GM21447 (cell line): ENCODE measurements around the gene SMARCA1.
"Not testable (repeated sequence)": the region's sequence is repeated elsewhere in the genome, so short reads cannot be mapped to it uniquely, and the experiment has no call there.

Source experiments
- ATAC-seq: cut with Tn5 transposase; IDR thresholded peaks from one replicate; pipeline ENCODE4 v1.9.1; 2021; ENCODE audit not compliant: unreplicated experiment

The SMARCA1 gene, protein sequence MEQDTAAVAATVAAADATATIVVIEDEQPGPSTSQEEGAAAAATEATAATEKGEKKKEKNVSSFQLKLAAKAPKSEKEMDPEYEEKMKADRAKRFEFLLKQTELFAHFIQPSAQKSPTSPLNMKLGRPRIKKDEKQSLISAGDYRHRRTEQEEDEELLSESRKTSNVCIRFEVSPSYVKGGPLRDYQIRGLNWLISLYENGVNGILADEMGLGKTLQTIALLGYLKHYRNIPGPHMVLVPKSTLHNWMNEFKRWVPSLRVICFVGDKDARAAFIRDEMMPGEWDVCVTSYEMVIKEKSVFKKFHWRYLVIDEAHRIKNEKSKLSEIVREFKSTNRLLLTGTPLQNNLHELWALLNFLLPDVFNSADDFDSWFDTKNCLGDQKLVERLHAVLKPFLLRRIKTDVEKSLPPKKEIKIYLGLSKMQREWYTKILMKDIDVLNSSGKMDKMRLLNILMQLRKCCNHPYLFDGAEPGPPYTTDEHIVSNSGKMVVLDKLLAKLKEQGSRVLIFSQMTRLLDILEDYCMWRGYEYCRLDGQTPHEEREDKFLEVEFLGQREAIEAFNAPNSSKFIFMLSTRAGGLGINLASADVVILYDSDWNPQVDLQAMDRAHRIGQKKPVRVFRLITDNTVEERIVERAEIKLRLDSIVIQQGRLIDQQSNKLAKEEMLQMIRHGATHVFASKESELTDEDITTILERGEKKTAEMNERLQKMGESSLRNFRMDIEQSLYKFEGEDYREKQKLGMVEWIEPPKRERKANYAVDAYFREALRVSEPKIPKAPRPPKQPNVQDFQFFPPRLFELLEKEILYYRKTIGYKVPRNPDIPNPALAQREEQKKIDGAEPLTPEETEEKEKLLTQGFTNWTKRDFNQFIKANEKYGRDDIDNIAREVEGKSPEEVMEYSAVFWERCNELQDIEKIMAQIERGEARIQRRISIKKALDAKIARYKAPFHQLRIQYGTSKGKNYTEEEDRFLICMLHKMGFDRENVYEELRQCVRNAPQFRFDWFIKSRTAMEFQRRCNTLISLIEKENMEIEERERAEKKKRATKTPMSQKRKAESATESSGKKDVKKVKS

GRCh38 chrX:129523079-129523911, at the start of gene SMARCA1:
TSS of gene SMARCA1 (minus strand) at chrX:129523490. CDS start at chrX:129523370, 120 bp downstream.
- no peak for ATAC-seq

GRCh38 chrX:129572422-129572821, 49.1 kb upstream of the SMARCA1 start:
- ATAC-seq: no peak

- ATAC-seq: no peak
Observed at GRCh38 chrX:129568349-129568748, 45.1 kb upstream of the SMARCA1 start.

GRCh38 chrX:129566073-129566472, 42.8 kb upstream of the SMARCA1 start:
- no peak for ATAC-seq

DNA sequence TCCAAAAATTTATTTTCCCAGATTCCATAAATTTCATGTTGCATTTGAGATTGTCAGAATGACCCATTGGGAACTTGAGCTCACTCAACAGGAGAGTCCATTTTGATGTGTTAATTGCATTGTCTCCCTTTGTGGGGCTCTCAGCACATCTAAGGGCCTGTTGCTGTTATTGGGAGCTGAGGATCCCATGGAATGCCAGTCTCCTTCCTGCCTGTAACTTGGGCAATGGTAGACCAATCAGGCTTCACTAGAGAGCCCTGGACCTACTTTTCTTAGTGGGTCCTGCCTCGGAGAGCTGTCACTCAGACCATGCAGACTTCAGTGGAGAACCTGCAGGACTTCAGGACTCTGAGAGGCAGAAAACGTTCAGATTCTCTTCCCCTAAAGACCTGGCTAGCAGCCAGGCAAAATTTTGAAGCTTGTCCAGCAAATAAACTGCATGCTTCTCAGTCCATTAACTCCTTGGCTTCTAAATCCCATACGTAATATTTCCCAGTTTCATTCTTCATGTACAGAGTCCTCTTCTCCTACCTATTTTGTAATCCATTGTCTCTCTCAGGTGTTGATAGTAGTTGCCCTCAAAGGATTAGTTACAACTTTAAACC, 41.9 kb upstream of the SMARCA1 start:
- ATAC-seq: no peak

GRCh38 chrX:129564345-129564744, 41.1 kb upstream of the SMARCA1 start:
- not testable (repeated sequence) for ATAC-seq

- ATAC-seq: no peak
Observed at GRCh38 chrX:129561453-129561852, 38.2 kb upstream of the SMARCA1 start.

GRCh38 chrX:129559783-129560182, 36.5 kb upstream of the SMARCA1 start:
- no peak for ATAC-seq

DNA sequence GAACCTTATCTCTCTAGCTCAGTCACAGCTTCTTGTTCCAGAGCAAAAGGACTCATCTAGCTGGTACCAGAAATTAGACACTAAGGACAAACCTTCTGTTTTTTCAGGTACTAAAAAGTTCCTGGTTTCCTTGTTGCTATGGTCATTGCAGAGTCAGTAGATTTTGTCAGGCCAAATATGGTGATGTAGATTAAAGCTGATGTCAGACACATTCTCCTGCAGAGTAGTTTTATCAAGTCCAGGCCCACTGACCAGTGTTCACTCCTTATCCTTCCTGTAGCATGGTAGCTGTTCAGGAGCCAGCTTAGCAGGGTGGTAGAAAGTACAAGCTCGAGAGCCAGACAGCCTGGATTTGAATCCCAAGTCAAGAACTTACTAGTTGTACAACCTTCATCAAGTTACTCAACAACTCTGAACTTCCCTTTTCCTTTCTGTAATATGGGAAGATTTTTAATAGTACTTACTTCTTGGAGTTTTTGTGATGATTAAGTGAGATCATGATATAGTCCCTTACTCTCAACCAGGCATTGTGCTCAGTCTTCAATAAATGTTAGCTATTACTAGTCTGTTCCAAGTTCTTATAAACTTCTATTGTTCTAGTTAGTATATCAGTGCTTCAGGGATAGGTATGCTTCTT, 34.7 kb upstream of the SMARCA1 start:
- ATAC-seq: no peak

GRCh38 chrX:129556806-129557315, 33.6 kb upstream of the SMARCA1 start:
- no peak for ATAC-seq

GRCh38 chrX:129554816-129555215, 31.5 kb upstream of the SMARCA1 start:
- not testable (repeated sequence) for ATAC-seq

GRCh38 chrX:129553619-129554288, 30.5 kb upstream of the SMARCA1 start:
- peak; percentile 99 for ATAC-seq

DNA sequence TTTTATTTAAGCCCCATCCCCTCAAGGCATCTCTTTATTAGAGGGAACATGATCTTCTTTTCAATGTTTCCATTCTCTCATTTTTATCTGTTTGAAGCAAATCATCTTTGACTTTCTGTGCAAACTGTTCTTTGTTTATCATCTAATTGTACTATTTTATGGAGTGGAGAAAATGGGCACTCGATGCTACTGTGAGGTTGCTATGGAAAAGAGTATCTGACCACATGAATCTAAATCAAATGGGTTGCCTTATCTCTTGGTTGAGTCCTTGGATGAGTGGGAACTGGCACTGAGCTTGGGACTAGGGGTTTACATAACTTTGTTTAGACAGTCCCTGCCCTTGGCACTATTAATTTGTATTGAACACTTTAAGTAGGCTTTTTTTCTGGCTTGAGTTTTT, 25.8 kb upstream of the SMARCA1 start:
- no peak for ATAC-seq

DNA sequence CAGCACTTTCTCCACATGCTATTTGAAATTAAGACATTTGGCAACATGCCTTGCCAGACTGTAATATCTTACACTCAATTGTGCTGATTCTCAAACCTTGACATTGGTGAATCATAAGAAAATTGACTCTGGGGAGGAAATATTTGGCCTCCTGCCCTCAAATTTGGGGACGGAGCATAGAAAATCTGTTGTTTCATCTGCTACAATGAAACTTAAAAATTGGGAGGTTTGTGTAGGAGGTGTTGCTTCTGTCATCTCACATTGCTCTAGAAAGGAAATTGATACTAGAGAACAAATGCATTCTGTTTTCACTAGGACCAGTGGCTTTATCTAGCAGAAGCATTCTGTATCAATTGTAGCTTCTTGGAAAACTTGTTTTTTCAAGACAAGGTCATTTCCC, 22.1 kb upstream of the SMARCA1 start:
- no peak for ATAC-seq

DNA sequence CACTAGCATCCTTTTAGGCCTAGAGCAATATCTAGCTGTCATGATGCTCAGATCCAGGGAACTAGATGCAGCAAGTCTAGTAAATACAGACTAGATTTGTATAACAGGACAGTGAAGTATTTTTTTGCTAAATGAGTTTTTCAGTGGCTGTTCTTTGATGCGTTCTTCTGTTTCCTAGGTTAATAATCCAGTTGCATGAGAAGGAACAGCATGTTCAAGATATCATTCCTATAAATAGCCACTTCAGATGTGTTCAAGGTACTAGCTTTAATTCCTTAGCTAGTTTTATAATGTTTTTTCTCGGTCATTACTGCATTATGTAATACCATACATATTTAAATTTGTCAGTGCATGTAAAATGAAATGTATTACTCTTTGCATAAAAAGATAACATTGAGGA, 21.5 kb upstream of the SMARCA1 start:
- ATAC-seq: no peak

DNA sequence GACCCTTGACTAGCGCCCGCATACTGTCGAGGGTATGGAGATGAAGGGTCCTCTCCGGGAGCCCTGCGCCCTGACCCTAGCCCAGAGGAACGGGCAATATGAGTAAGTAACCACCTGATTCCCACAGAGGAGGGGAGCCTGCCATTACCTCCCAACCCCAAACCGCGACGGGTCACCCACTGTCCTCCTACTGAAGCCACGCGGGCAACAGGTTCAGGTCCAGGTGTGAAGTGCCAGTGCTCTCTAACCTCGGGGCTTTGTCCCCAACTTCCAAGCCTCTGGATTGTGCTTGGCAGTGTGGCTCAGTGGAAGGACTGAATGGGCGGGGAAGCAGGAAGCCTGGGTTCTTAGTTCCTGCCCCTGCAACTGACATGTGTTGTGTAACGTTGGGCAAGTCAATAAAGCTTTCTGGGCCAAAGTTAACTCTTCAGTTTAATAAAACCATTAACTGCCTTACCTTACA, 17.5 kb upstream of the SMARCA1 start:
- ATAC-seq: peak; percentile 39

DNA sequence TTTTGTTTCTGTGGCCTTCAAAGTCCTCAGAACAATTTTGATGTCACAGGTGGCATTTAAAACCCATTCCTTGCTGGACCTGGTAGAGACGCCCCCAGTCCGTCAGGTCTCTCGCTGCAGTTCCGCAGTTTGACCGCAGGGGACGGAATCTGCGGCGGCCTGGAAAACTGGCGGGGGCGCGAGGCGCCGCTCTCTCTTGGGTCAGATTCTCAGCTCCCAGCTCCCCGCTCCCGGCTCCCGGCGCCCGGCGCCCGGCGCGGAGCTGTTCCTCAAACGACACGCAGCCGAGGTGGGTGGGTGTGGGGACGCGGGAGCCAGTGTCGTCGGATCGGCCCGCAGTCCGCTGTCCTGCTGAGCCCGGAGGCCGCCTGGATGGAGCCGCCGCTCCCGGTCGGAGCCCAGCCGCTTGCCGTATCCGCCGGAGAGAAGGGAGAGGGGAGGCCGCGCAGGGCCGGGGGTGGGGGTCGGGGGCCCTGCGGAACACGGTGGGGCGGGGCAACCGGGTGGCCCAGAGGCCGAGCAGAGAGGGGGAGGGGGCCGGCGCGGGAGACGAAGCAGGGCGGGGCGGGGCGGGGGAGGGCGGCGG, 16.9 kb upstream of the SMARCA1 start, which contains the start of gene OCRL:
Gene OCRL, plus strand, starts transcription at position 192 of the 586 bp plus-strand sequence. Its CDS starts 181 bp downstream, at position 373.
- peak; percentile 98 for ATAC-seq

- no peak for ATAC-seq
Observed at GRCh38 chrX:129534816-129535578, 11.7 kb upstream of the SMARCA1 start.
